Coronary artery (tissue), 2 donors: ENCODE results near the gene TIGD6.

Source experiments
- DNase-seq: peaks from one replicate; pipeline ENCODE4 v3.0.0-alpha.2; 2017; ENCODE audit warnings: low spot score
- H3K27ac ChIP-seq, 2 donors: fragments of 200-600 bp; sonication (generic); one replicate each; pipeline ENCODE4 v1.5.1; 2016 to 2019
- H3K4me3 ChIP-seq: fragments of 200-600 bp; sonication (generic); 2 replicates; pipeline ENCODE4 v1.5.1; 2016; ENCODE audit warnings: mild to moderate bottlenecking, moderate library complexity
- TF ChIP-seq, protein P1 (sequence below): fragments of 200-600 bp; sonication (generic); IDR thresholded peaks from one replicate; pipeline ENCODE4 v1.5.1; 2019; ENCODE audit warnings: antibody characterized with exemption

The TIGD6 gene

GRCh38 chr5:149996205-149996890, 4.1 kb downstream of the TIGD6 start:
- Histone ChIP-seq H3K4me3 (no peak overlapping the region), H3K27ac (no peak overlapping the region)
- no peak for DNase-seq
- TF ChIP-seq, protein P1, sequence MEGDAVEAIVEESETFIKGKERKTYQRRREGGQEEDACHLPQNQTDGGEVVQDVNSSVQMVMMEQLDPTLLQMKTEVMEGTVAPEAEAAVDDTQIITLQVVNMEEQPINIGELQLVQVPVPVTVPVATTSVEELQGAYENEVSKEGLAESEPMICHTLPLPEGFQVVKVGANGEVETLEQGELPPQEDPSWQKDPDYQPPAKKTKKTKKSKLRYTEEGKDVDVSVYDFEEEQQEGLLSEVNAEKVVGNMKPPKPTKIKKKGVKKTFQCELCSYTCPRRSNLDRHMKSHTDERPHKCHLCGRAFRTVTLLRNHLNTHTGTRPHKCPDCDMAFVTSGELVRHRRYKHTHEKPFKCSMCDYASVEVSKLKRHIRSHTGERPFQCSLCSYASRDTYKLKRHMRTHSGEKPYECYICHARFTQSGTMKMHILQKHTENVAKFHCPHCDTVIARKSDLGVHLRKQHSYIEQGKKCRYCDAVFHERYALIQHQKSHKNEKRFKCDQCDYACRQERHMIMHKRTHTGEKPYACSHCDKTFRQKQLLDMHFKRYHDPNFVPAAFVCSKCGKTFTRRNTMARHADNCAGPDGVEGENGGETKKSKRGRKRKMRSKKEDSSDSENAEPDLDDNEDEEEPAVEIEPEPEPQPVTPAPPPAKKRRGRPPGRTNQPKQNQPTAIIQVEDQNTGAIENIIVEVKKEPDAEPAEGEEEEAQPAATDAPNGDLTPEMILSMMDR: no peak

DNA sequence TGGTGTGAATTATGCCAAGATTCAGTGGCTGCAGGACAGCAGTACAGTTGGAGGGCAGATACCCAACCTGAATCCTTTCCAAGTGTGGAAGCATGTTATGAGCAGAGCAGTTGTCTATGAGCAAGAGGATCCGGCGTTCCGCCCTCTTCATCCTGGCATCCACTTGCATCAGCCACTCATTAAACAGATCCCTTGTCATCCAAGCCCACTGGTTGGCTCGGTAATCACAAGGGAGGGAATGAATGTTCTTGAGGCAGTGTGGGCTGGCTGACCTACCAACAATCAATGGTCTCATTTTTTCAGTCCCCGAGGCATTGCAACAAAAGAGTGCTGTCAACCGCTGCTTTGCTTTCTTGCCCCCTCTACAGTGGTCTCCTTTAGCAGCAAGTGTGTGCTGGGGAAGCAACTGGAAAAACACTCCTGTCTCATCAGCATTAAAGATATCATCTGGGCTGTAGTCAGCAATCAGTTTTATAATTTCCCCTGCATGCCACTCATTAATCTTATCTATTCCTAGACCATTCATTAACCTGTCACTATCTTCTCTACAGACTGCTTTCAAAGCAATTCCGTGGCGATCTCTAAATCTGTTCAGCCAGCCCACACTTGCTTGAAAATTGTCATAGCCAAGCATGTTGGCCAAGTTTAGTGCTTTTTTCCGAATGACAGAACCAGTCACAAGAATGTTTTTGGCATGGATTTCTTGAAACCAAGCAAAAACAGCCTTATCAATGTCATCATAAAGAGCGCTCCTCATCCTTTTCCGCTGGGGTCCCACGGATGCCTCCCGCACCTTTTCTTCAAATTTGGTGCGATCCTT, 4.9 kb downstream of the TIGD6 start:
- DNase-seq: no peak
- H3K4me3 ChIP-seq: no peak overlapping the region
- TF ChIP-seq, protein P1: no peak
- peak overlapping the region in 1 of 2 donors; percentile 15 for H3K27ac ChIP-seq

GRCh38 chr5:149993471-149993870, 7.0 kb downstream of the TIGD6 start:
- H3K27ac ChIP-seq: no peak overlapping the region
- DNase-seq: no peak
- TF ChIP-seq, protein P1: no peak
- no peak overlapping the region for H3K4me3 ChIP-seq

GRCh38 chr5:149990518-149991376, 9.7 kb downstream of the TIGD6 start:
- DNase-seq: no peak
- TF ChIP-seq, protein P1: peak; percentile 93
- no peak overlapping the region for H3K4me3 ChIP-seq
- H3K27ac ChIP-seq: no peak overlapping the region

DNA sequence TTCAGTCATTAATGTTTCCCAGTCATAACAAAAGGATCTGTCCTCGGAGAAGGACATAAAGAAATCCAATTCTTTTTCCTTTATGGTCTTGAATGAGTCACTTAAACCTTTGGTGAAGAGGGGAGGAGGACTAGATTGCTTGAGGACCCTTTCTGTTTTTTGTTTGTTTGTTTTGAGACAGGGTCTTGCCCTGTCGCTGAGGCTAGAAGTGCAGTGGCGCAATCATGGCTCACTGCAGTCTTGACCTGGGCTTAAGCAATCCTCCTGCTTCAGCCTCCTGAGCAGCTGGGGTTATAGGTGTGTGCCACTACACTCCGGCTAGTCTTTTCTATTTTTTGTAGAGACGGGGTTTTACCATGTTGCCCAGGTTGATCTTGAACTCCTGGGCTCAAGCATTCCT, 12.3 kb downstream of the TIGD6 start:
- Histone ChIP-seq H3K4me3 (no peak overlapping the region), H3K27ac (no peak overlapping the region)
- DNase-seq: no peak
- TF ChIP-seq, protein P1: no peak

DNA sequence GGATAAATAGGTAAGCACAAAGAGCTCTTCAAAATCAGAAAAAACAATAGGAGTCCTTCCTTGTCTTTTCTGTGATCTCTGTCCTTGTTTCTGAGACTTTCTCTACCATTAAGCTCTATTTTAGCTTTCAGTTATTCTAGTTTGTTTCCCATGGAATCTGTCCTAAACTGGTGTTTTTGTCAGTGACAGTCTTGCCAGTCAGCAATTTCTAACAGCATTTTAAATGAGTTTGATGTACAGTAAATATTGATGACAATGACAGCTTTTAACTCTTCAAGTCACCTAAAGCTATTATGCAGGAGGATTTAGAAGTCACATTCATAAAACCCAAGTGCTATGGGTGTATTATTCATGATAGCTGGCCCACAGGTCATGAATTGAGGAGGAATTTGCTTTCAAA, 17.9 kb downstream of the TIGD6 start:
- H3K27ac ChIP-seq: no peak overlapping the region
- no peak overlapping the region for H3K4me3 ChIP-seq
- no peak for DNase-seq
- TF ChIP-seq, protein P1: no peak
